ENCODE data around the gene PSMG2. TPM values are rescaled to one million over a fixed set of nuclear protein-coding genes. Genes with fewer than 3 reads are reported as not detected.
A peak's percentile ranks its signal among the peaks of the same experiment; 100 is the strongest.

Gene PSMG2
- total and polyA plus RNA-seq, 9 of the 15 experiments (the other 6 are each of a cell fraction or from before 2014, with no cell fraction given) = 59.9 to 271 (median 111) TPM

- H3K9ac ChIP-seq (ENCODE audit: insufficient read depth in 1 of 2, low read depth in 2 of 2, low read length in 2 of 2) = no peak overlapping the region
- peaks cover 9 to 11% of the 10 kb centered on the region in 2 experiments for H3K4me1 ChIP-seq (replicated peaks in 1 of 2; ENCODE audit: control insufficient read depth in 2 of 2, insufficient read depth in 2 of 2, low read length in 2 of 2)
- no peaks in the 10 kb centered on the region for H3K79me2 ChIP-seq (ENCODE audit: control insufficient read depth, insufficient read depth, low read length)
- BruUV-seq (replicated peaks) = no TSS peak
- H3K27ac ChIP-seq (ENCODE audit: extremely low read depth, low read depth, low read length) = no peak overlapping the region
- ATAC-seq = no peak
- no peaks in the 10 kb centered on the region for H3K36me3 ChIP-seq (ENCODE audit: control insufficient read depth, insufficient read depth, low read length)
- peak overlapping the region; percentile 49; the same call in 1 of the 2 replicates for H2AFZ ChIP-seq (ENCODE audit: low read depth, low read length)
- CTCF ChIA-PET (ENCODE audit: low intra/inter-chr PET ratio) = no interaction called here
- intact Hi-C loops (cut with micrococcal nuclease) (no loop called here), in situ Hi-C loops (cut with MboI) (no loop called here)
- H4K20me1 ChIP-seq (replicated peaks; ENCODE audit: control insufficient read depth, insufficient read depth, low read length) = no peaks in the 10 kb centered on the region
- H3K4me2 ChIP-seq (ENCODE audit: insufficient read depth, low read length) = no peak overlapping the region
- H3K27me3 ChIP-seq (ENCODE audit: control insufficient read depth in 2 of 2, insufficient read depth in 2 of 2, low read length in 2 of 2) = no peaks in the 10 kb centered on the region
- 51% methylated on average over 15 of the region's 15 CpGs for WGBS (ENCODE audit: insufficient coverage, low coverage, missing lambda C conversion rate)
- no peak overlapping the region for H3K4me3 ChIP-seq
- POLR2A ChIA-PET = no interaction called here
- FAIRE-seq = peak; percentile 19
- H3K9me1 ChIP-seq (ENCODE audit: control insufficient read depth, insufficient read depth, low read length) = no peaks in the 10 kb centered on the region
- no peak for DNase-seq (ENCODE audit: extremely low read depth in 1 of 4, low spot score in 3 of 4)
- H3K9me3 ChIP-seq (replicated peaks; ENCODE audit: control insufficient read depth, insufficient read depth, low read depth, low read length) = no peaks in the 10 kb centered on the region; the same call in 1 of the 2 replicates
- TF ChIP-seq CREM (IDR thresholded peaks at IDR 0.05; ENCODE audit: low read depth) = no peak
- TF ChIP-seq MGA (IDR thresholded peaks at IDR 0.05) = no peak
- no peak for TF ChIP-seq C11orf30 (IDR thresholded peaks at IDR 0.05; ENCODE audit: low read depth)
- no peak for TF ChIP-seq ETS1 (conservative IDR thresholded peaks at IDR 0.05; ENCODE audit: control insufficient read depth, low read depth, low read length)
- no peak for TF ChIP-seq SMAD1 (IDR thresholded peaks at IDR 0.05; ENCODE audit: low read depth, low read length, partially characterized antibody)
- no peak for TF ChIP-seq NELFE (IDR thresholded peaks at IDR 0.05; ENCODE audit: insufficient read depth, insufficient read length)
- TF ChIP-seq ZZZ3 (IDR thresholded peaks at IDR 0.05) = no peak
- TF ChIP-seq MXD1 (CRISPR knock-in tag; IDR thresholded peaks at IDR 0.05; ENCODE audit: borderline replicate concordance, poor library complexity, severe bottlenecking) = no peak
These were observed 67.8 kb downstream of the PSMG2 start for GRCh38 chr18:12770469-12771219.

Data from K562 (cell line).